NCI-H345 treated with DMSO at 0.1 percent for 48 hours (cell line): Measurements from ENCODE around the gene ACVR1B.

Source experiments
- DNase-seq: peaks from one replicate; lab custom pipeline; 2025; ENCODE audit not compliant: unreplicated experiment; lab: John Stamatoyannopoulos, UW

ACVR1B gene

GRCh38 chr12:52020539-52021336, 69.2 kb downstream of the ACVR1B start:
- DNase-seq = peak; percentile 44

- DNase-seq = no peak
These were observed 71.3 kb downstream of the ACVR1B start for GRCh38 chr12:52022841-52023181.

- peak; percentile 66 for DNase-seq
These were observed 71.9 kb downstream of the ACVR1B start for GRCh38 chr12:52023182-52023975.

- DNase-seq = no peak
These were observed 72.6 kb downstream of the ACVR1B start for GRCh38 chr12:52023976-52024688.

GRCh38 chr12:52024845-52025230, 73.3 kb downstream of the ACVR1B start:
- DNase-seq = no peak

GRCh38 chr12:52026263-52026662, 74.8 kb downstream of the ACVR1B start:
- DNase-seq = no peak

GRCh38 chr12:52027085-52027843, 75.8 kb downstream of the ACVR1B start:
- no peak for DNase-seq

GRCh38 chr12:52029685-52030084, 78.2 kb downstream of the ACVR1B start:
- DNase-seq = peak; percentile 76

GRCh38 chr12:52032446-52032803, 80.9 kb downstream of the ACVR1B start:
- DNase-seq = peak; percentile 19

GRCh38 chr12:52032804-52033445, 81.4 kb downstream of the ACVR1B start:
- peak; percentile 87 for DNase-seq

- no peak for DNase-seq
These were observed 82.1 kb downstream of the ACVR1B start for GRCh38 chr12:52033446-52034140.

GRCh38 chr12:52035190-52035589, 83.7 kb downstream of the ACVR1B start:
- no peak for DNase-seq

- no peak for DNase-seq
These were observed 84.4 kb downstream of the ACVR1B start for GRCh38 chr12:52035926-52036325.

GRCh38 chr12:52036587-52037171, 85.2 kb downstream of the ACVR1B start:
- DNase-seq = peak; percentile 32

- no peak for DNase-seq
These were observed 85.9 kb downstream of the ACVR1B start for GRCh38 chr12:52037248-52037861.

- no peak for DNase-seq
These were observed 86.9 kb downstream of the ACVR1B start for GRCh38 chr12:52038447-52038846.

- no peak for DNase-seq
These were observed 89.5 kb downstream of the ACVR1B start for GRCh38 chr12:52041035-52041434.

- DNase-seq = no peak
These were observed 90.2 kb downstream of the ACVR1B start for GRCh38 chr12:52041695-52042123.

- DNase-seq = no peak
These were observed 91.3 kb downstream of the ACVR1B start for GRCh38 chr12:52042706-52043385.
